ENCODE measurements around the gene MPHOSPH8. TPM values are rescaled to one million over a fixed set of nuclear protein-coding genes. Genes with fewer than 3 reads are reported as not detected.

Gene MPHOSPH8
- total RNA-seq, 1 experiment from 2014 or later, result 20.6 TPM

DNA sequence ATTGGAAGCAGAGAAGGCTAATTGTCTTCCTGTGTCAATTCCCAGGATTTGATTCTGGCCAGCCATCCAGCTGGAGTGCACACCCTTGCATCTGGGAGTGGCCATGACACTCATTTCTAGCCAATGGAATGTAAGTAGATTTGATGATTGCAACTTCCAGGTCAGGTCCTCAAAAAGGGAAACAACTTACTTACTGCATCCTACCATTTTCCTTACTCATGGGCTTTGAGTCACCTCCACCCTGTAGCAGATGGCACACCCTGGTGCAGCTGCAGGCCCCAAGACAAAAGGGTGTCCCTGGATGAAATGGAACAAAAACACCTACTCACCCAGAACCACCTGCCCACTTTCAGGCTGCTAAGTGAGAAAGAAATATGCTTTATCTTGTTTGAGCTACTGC, 27.3 kb upstream of the MPHOSPH8 start:
- no TSS peak for BruUV-seq (replicated peaks)
- no peak overlapping the region for H3K27ac ChIP-seq (ENCODE audit: low read length)
- CTCF ChIA-PET, result no interaction called here

DNA sequence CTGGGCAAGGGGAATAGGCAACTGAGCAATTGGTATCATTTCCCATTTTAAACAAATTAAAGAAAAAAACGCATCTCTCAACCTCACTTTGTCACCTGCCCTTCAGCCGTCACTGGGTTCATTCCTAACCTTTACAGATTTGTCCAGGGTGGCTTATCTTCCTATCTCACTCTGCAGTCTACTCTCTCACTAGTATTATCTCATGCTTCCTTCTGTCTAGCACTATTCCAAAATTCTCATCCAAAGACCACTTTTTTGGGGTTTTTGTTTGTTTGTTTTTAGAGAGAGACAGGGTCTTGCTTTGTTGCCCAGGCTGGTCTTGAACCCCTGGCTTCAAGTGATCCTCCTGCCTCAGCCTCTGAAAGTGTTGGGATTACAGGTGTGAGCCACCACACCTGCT, 26.7 kb upstream of the MPHOSPH8 start:
- intact Hi-C loops (cut with micrococcal nuclease; ENCODE audit: unreplicated experiment), result no loop called here
- no peak overlapping the region for H3K27ac ChIP-seq (ENCODE audit: low read length)

More for the DNA sequence above, 27.3 kb upstream of the MPHOSPH8 start:
- Histone ChIP-seq H3K27me3 (ENCODE audit: control insufficient read depth, insufficient read depth, low read length) (no peaks in the 10 kb centered on the region), H3K4me1 (ENCODE audit: control insufficient read depth, insufficient read depth, low read length) (no peaks in the 10 kb centered on the region), H3K4me3 (ENCODE audit: low read depth in 2 of 2, low read length in 2 of 2) (no peak overlapping the region), H3K36me3 (ENCODE audit: control insufficient read depth, insufficient read depth, low read length) (no peaks in the 10 kb centered on the region), H3K9me3 (ENCODE audit: control insufficient read depth, insufficient read depth, low read depth, low read length) (no peaks in the 10 kb centered on the region)
- TF ChIP-seq CTCF (IDR thresholded peaks at IDR 0.05), result no peak
- in situ Hi-C loops (cut with HindIII; ENCODE audit: low pct_unique_long_range_greater_than_20kb, low sequenced_read_pairs) (no loop called here), intact Hi-C loops (cut with micrococcal nuclease; ENCODE audit: unreplicated experiment) (no loop called here)
- POLR2A ChIA-PET, result no interaction called here
- ATAC-seq, result no peak
- no peak for DNase-seq (ENCODE audit: low read depth, low spot score)

More for the DNA sequence above, 26.7 kb upstream of the MPHOSPH8 start:
- no TSS peak for BruUV-seq (replicated peaks)
- DNase-seq (ENCODE audit: low read depth, low spot score) (no peak), ATAC-seq (no peak)
- no peak for TF ChIP-seq POLR2AphosphoS5 (IDR thresholded peaks at IDR 0.05; ENCODE audit: low read depth, low read length)
- TF ChIP-seq CTCF (IDR thresholded peaks at IDR 0.05), result no peak
- no peak for TF ChIP-seq TCF7L2 (IDR thresholded peaks at IDR 0.05; ENCODE audit: low read depth, low read length)
- TF ChIP-seq SIN3A (IDR thresholded peaks at IDR 0.05; ENCODE audit: borderline replicate concordance, insufficient read depth, low read depth, low read length), result no peak
- no peak for TF ChIP-seq REST (IDR thresholded peaks at IDR 0.05; ENCODE audit: insufficient read depth in 1 of 2, low read depth in 2 of 2, low read length in 1 of 2)
- Histone ChIP-seq H3K9me3 (ENCODE audit: control insufficient read depth, insufficient read depth, low read depth, low read length) (no peaks in the 10 kb centered on the region), H3K4me1 (ENCODE audit: control insufficient read depth, insufficient read depth, low read length) (no peaks in the 10 kb centered on the region), H3K36me3 (ENCODE audit: control insufficient read depth, insufficient read depth, low read length) (no peaks in the 10 kb centered on the region), H3K4me3 (ENCODE audit: low read depth in 2 of 2, low read length in 2 of 2) (no peak overlapping the region), H3K27me3 (ENCODE audit: control insufficient read depth, insufficient read depth, low read length) (no peaks in the 10 kb centered on the region)
- ChIA-PET POLR2A (no interaction called here), CTCF (no interaction called here)
- in situ Hi-C loops (cut with HindIII; ENCODE audit: low pct_unique_long_range_greater_than_20kb, low sequenced_read_pairs), result no loop called here

Data from Panc1 (cell line).